PC-9 (cell line): Measurements from ENCODE around the gene SHISAL1.

Experiments used
- CTCF ChIP-seq: fragments of 200-600 bp; sonication (generic); conservative IDR thresholded peaks from 2 replicates; pipeline ENCODE4 v1.6.1; 2017; ENCODE audit warnings: mixed run types, antibody characterized with exemption, mild to moderate bottlenecking, moderate library complexity
- EZH2 ChIP-seq: fragments of 200-600 bp; sonication (generic); IDR thresholded peaks from 2 replicates; pipeline ENCODE4 v1.8.0; 2017; ENCODE audit warnings: antibody characterized with exemption, low read depth

DNA sequence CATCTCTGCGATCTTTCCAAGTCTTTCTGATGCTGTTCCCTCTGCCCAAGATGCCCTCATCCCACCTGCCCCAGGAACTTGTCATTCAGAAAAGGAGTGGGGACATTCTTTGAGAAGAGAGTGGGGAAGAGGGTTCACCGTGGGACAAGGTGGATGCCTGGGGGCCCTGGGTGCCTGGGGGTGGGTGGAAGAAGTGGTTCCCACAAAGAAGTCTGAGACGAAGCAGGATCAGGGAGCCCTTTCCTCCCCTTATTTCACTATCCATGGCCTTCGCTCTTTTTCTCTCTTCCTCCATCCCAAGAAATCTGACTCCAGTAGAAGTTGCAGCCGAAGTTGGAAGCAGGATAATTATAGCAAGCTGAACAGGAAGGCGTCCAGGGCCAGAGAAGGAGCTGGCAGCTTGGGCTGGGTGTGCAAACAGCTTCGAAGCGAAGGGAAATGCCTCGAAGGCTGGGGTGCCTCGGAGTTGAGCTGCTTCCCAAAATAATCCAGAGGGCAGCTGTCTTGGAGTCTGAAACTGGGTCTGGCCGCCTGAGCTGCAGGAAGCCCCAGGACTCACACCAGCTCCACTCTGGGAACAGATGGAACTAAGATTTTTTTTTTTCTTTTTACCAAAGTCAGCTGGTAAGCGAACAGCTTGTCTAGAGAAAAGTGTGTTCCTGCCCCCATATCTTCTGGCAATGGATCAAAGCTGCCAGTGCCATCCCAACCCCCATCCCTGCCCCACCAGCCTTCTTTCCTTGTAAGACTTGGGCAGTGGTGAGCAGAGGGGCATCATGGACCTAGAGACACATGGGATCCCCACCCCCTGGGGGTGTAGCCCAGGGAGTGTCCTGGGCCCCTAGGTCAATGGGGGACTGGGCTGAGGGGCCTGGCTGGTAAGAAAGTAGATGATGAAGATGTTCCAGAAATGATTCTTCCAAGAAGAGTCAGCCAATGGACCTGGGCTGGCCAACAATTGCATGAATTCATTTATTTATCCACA is 100.5 kb downstream of the SHISAL1 start:
- TF ChIP-seq EZH2 (no peak), CTCF (no peak)
